WTC11 (cell line): Measurements from ENCODE around the gene CRELD1. TPM values are rescaled to one million over a fixed set of nuclear protein-coding genes. Genes with fewer than 3 reads are reported as not detected.
A peak's percentile ranks its signal among the peaks of the same experiment; 100 is the strongest.

Experiments used
- ATAC-seq: fragments of 200-7000 bp; cut with Tn5 transposase; 2 replicates; pipeline ENCODE4 v1.10.0; 2021; ENCODE audit warnings: mild to moderate bottlenecking, moderate library complexity
- CTCF ChIA-PET: fragments of 300-600 bp; sonication (Branson Sonifier 250); formaldehyde crosslinking; loops from one replicate; lab custom pipeline; 2021; ENCODE audit warnings: antibody characterized with exemption; lab: Charles Lee
- POLR2A ChIA-PET: fragments of 350-600 bp; sonication (Branson Sonifier 250); formaldehyde crosslinking; loops from one replicate; lab custom pipeline; 2021; ENCODE audit warnings: antibody characterized with exemption; lab: Charles Lee
- DNase-seq: peaks from one replicate; pipeline ENCODE4 v3.0.0; 2021; ENCODE audit warnings: low spot score
- H3K27ac Mint-ChIP-seq: 2 replicates; pipeline ENCODE4 v1.8.0; 2021; ENCODE audit warnings: mixed read lengths
- H3K27me3 Mint-ChIP-seq: 2 replicates; pipeline ENCODE4 v1.8.0; 2021; ENCODE audit warnings: low read depth, mild to moderate bottlenecking, moderate library complexity, mixed read lengths
- H3K36me3 Mint-ChIP-seq: 2 replicates; pipeline ENCODE4 v1.8.0; 2021; ENCODE audit warnings: mixed read lengths
- H3K4me1 Mint-ChIP-seq: 2 replicates; pipeline ENCODE4 v1.8.0; 2022; ENCODE audit warnings: mixed read lengths
- H3K4me3 Mint-ChIP-seq: 2 replicates; pipeline ENCODE4 v1.8.0; 2021; ENCODE audit warnings: mild to moderate bottlenecking, moderate library complexity, mixed read lengths
- H3K9me3 Mint-ChIP-seq: 2 replicates; pipeline ENCODE4 v1.8.0; 2021; ENCODE audit warnings: mixed read lengths
- ATF1 ChIP-seq: sonication (generic); formaldehyde crosslinking; IDR thresholded peaks from 2 replicates; pipeline ENCODE4 v1.8.1; 2023; ENCODE audit warnings: mild to moderate bottlenecking, moderate library complexity, missing genetic modification reagents
- GABPB1 ChIP-seq: sonication (generic); formaldehyde crosslinking; IDR thresholded peaks from 2 replicates; pipeline ENCODE4 v1.8.1; 2023; ENCODE audit warnings: mild to moderate bottlenecking, missing genetic modification reagents
- IRF2 ChIP-seq: sonication (generic); formaldehyde crosslinking; IDR thresholded peaks from 2 replicates; pipeline ENCODE4 v1.8.0; 2022; ENCODE audit warnings: low read depth, missing genetic modification reagents, borderline replicate concordance
- JUN ChIP-seq: sonication (generic); formaldehyde crosslinking; IDR thresholded peaks from 2 replicates; pipeline ENCODE4 v1.8.0; 2023; ENCODE audit warnings: mild to moderate bottlenecking, missing genetic modification reagents
- NFATC4 ChIP-seq: fragments of 250-450 bp; sonication (Bioruptor Pico); IDR thresholded peaks from 2 replicates; pipeline ENCODE4 v1.9.0; 2021; ENCODE audit warnings: mild to moderate bottlenecking
- NR1H2 ChIP-seq: sonication (generic); formaldehyde crosslinking; IDR thresholded peaks from 2 replicates; pipeline ENCODE4 v1.9.0; 2021; ENCODE audit warnings: mild to moderate bottlenecking, moderate library complexity, missing genetic modification reagents
- RELA ChIP-seq: sonication (generic); formaldehyde crosslinking; IDR thresholded peaks from 2 replicates; pipeline ENCODE4 v1.8.1; 2022; ENCODE audit warnings: missing genetic modification reagents, mild to moderate bottlenecking, borderline replicate concordance
- RORB ChIP-seq: fragments of 250-450 bp; sonication (Bioruptor Pico); IDR thresholded peaks from 2 replicates; pipeline ENCODE4 v1.9.0; 2021; ENCODE audit warnings: mild to moderate bottlenecking
- SP1 ChIP-seq: sonication (generic); formaldehyde crosslinking; conservative IDR thresholded peaks from 2 replicates; pipeline ENCODE4 v1.8.1; 2022; ENCODE audit warnings: missing genetic modification reagents
- TEAD1 ChIP-seq: sonication (generic); formaldehyde crosslinking; IDR thresholded peaks from 2 replicates; pipeline ENCODE4 v1.8.0; 2022; ENCODE audit warnings: mild to moderate bottlenecking, missing genetic modification reagents
- ZNF138 ChIP-seq: sonication (generic); formaldehyde crosslinking; conservative IDR thresholded peaks from 2 replicates; pipeline ENCODE4 v1.8.1; 2022; ENCODE audit warnings: mild to moderate bottlenecking, moderate library complexity, missing genetic modification reagents
- ZNF396 ChIP-seq: fragments of 250-450 bp; sonication (Bioruptor Pico); IDR thresholded peaks from 2 replicates; pipeline ENCODE4 v1.8.0; 2021; ENCODE audit warnings: mild to moderate bottlenecking, moderate library complexity, borderline replicate concordance
- ZNF423 ChIP-seq: fragments of 250-450 bp; sonication (Bioruptor Pico); IDR thresholded peaks from 2 replicates; pipeline ENCODE4 v2.1.2; 2022; ENCODE audit warnings: mild to moderate bottlenecking, moderate library complexity
- total RNA-seq: library from RNA; stranded (reverse); gene quantifications from 3 replicates; pipeline ENCODE4 v1.2.3, GENCODE V29; 2021
- TF ChIP-seq, protein P1 (sequence below): sonication (generic); formaldehyde crosslinking; IDR thresholded peaks from 2 replicates; pipeline ENCODE4 v1.8.0; 2023; ENCODE audit warnings: mild to moderate bottlenecking, missing genetic modification reagents
- TF ChIP-seq, protein P2 (sequence below): sonication (generic); formaldehyde crosslinking; IDR thresholded peaks from 2 replicates; pipeline ENCODE4 v1.8.1; 2023; ENCODE audit warnings: mild to moderate bottlenecking, missing genetic modification reagents, borderline replicate concordance
- TF ChIP-seq, protein P3 (sequence below): sonication (generic); formaldehyde crosslinking; IDR thresholded peaks from 2 replicates; pipeline ENCODE4 v1.8.1; 2022; ENCODE audit warnings: mild to moderate bottlenecking, missing genetic modification reagents, moderate library complexity, borderline replicate concordance
- TF ChIP-seq, protein P4 (sequence below): sonication (generic); formaldehyde crosslinking; conservative IDR thresholded peaks from 2 replicates; pipeline ENCODE4 v1.8.1; 2023; ENCODE audit warnings: mild to moderate bottlenecking, low read depth, missing genetic modification reagents, moderate library complexity
- TF ChIP-seq, protein P5 (sequence below): sonication (generic); formaldehyde crosslinking; IDR thresholded peaks from 2 replicates; pipeline ENCODE4 v1.8.0; 2022; ENCODE audit warnings: mild to moderate bottlenecking, missing genetic modification reagents

Gene CRELD1
- total RNA-seq, 1 experiment from 2014 or later: 18.8 TPM

DNA sequence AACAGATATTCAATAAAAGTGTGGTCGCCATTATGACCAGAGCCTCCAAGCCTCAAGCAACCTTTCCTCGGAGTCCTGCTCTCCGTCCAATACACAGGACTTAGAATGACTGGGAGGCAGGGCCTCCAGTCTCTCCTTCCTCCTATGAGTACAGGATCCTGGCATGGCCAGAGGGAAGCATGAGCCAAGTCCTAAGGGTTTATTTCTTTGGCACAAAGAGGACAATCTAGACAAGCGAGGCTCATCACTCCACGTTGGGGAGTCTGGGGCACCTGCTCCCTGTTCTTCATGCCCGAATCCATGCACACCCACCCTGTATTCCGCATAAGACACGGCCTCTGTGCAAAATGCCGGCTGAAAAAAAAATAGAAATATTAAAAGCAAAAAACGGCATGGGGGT lies 11.7 kb downstream of the CRELD1 start:
- Mint-ChIP-seq H3K27me3 (no peaks in the 10 kb centered on the region; the same call in 1 of the 2 replicates), H3K4me1 (peaks cover 2% of the 10 kb centered on the region; the same call in 1 of the 2 replicates), H3K4me3 (peak overlapping the region; percentile 78)
- POLR2A ChIA-PET: interaction anchor here (0.7 to 2.0 kb wide), 2 partner anchors 10 to 12 kb away, joined by 6 to 35 read pairs; partner anchors contain the start of gene CRELD1
- no peak for ATAC-seq
- TF ChIP-seq, protein P1, sequence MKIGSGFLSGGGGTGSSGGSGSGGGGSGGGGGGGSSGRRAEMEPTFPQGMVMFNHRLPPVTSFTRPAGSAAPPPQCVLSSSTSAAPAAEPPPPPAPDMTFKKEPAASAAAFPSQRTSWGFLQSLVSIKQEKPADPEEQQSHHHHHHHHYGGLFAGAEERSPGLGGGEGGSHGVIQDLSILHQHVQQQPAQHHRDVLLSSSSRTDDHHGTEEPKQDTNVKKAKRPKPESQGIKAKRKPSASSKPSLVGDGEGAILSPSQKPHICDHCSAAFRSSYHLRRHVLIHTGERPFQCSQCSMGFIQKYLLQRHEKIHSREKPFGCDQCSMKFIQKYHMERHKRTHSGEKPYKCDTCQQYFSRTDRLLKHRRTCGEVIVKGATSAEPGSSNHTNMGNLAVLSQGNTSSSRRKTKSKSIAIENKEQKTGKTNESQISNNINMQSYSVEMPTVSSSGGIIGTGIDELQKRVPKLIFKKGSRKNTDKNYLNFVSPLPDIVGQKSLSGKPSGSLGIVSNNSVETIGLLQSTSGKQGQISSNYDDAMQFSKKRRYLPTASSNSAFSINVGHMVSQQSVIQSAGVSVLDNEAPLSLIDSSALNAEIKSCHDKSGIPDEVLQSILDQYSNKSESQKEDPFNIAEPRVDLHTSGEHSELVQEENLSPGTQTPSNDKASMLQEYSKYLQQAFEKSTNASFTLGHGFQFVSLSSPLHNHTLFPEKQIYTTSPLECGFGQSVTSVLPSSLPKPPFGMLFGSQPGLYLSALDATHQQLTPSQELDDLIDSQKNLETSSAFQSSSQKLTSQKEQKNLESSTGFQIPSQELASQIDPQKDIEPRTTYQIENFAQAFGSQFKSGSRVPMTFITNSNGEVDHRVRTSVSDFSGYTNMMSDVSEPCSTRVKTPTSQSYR (CRISPR knock-in tag): no peak
- TF ChIP-seq RORB (CRISPR knock-in tag): no peak
- TF ChIP-seq, protein P2, sequence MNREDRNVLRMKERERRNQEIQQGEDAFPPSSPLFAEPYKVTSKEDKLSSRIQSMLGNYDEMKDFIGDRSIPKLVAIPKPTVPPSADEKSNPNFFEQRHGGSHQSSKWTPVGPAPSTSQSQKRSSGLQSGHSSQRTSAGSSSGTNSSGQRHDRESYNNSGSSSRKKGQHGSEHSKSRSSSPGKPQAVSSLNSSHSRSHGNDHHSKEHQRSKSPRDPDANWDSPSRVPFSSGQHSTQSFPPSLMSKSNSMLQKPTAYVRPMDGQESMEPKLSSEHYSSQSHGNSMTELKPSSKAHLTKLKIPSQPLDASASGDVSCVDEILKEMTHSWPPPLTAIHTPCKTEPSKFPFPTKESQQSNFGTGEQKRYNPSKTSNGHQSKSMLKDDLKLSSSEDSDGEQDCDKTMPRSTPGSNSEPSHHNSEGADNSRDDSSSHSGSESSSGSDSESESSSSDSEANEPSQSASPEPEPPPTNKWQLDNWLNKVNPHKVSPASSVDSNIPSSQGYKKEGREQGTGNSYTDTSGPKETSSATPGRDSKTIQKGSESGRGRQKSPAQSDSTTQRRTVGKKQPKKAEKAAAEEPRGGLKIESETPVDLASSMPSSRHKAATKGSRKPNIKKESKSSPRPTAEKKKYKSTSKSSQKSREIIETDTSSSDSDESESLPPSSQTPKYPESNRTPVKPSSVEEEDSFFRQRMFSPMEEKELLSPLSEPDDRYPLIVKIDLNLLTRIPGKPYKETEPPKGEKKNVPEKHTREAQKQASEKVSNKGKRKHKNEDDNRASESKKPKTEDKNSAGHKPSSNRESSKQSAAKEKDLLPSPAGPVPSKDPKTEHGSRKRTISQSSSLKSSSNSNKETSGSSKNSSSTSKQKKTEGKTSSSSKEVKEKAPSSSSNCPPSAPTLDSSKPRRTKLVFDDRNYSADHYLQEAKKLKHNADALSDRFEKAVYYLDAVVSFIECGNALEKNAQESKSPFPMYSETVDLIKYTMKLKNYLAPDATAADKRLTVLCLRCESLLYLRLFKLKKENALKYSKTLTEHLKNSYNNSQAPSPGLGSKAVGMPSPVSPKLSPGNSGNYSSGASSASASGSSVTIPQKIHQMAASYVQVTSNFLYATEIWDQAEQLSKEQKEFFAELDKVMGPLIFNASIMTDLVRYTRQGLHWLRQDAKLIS: no peak
- TF ChIP-seq, protein P3, sequence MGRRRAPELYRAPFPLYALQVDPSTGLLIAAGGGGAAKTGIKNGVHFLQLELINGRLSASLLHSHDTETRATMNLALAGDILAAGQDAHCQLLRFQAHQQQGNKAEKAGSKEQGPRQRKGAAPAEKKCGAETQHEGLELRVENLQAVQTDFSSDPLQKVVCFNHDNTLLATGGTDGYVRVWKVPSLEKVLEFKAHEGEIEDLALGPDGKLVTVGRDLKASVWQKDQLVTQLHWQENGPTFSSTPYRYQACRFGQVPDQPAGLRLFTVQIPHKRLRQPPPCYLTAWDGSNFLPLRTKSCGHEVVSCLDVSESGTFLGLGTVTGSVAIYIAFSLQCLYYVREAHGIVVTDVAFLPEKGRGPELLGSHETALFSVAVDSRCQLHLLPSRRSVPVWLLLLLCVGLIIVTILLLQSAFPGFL: no peak
- TF ChIP-seq IRF2 (CRISPR knock-in tag): no peak
- TF ChIP-seq ZNF423 (CRISPR knock-in tag): no peak
- TF ChIP-seq, all 79 proteins: peak for 0
- H3K9me3 Mint-ChIP-seq: peaks cover 3% of the 10 kb centered on the region; the same call in 1 of the 2 replicates
- CTCF ChIA-PET: interaction anchor here (0.9 to 4.5 kb wide), 5 partner anchors 10 to 153 kb away, joined by 5 to 143 read pairs (median 22); partner anchors contain the start of genes ARPC4, CRELD1 and TADA3
- H3K27ac Mint-ChIP-seq: no peak overlapping the region
- DNase-seq: no peak
- peaks cover 11% of the 10 kb centered on the region for H3K36me3 Mint-ChIP-seq

DNA sequence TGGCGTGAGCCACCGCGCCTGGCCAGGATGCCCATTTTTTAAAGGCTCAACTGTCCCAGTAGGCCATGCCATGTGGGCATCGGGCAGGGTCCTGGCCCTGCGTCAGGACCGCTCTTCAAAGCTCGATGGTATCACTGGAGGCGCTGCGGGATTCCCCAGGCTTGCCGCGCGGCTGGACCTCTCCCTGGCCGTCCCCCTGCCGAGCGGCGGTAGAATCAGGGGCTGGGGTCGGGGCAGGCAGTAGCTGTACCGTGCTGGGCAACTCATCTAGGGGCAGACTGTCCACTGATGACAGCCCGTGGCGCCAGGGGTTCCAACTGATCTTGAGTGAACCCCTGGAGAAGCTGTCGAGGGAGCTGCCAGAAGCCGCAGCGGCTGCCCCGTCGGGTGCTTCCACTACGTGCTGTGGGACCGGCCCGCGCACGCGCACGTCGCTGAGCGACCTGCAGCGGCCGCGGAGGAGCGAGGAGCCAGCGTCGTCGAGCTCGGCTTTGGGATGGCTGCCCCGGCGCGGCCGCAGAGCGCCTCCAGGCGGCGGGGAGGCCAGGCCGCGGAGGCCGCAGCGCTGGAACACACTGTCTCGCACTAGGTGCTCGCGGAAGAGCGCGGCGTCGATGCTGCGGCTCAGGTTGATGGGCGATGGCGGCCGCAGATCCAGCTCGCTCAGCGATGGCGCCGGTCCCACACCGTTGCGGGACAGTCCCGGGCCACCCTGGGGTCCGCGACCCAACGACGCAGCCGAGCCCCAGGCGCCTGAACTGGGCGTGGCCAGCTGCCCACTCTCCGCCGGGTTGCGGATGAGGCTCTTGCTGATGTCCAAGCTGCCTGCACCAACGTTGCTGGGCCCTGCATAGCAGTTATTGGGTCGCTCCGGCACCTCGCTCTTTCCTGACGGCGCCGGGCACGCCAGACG lies 12.7 kb downstream of the CRELD1 start:
- ChIA-PET CTCF (interaction anchor here (0.6 to 4.5 kb wide), 57 partner anchors 8 to 375 kb away, joined by 3 to 143 read pairs (median 5); partner anchors contain the start of genes ARPC4, CAMK1, CRELD1 and EMC3), POLR2A (interaction anchor here (0.5 to 2.0 kb wide), 15 partner anchors 9 to 718 kb away, joined by 3 to 35 read pairs (median 5); partner anchors contain the start of genes ARPC4, CRELD1, EMC3 and FANCD2)
- Mint-ChIP-seq H3K27me3 (no peaks in the 10 kb centered on the region; the same call in 1 of the 2 replicates), H3K27ac (no peak overlapping the region; the same call in 1 of the 2 replicates), H3K36me3 (peaks cover 5% of the 10 kb centered on the region; the same call in 1 of the 2 replicates), H3K4me1 (peaks cover 3% of the 10 kb centered on the region), H3K4me3 (peak overlapping the region; percentile 78), H3K9me3 (no peaks in the 10 kb centered on the region; the same call in 1 of the 2 replicates)
- ATAC-seq: peak; percentile 75
- DNase-seq: peak; percentile 86
- TF ChIP-seq, protein P3: no peak
- no peak for TF ChIP-seq NR1H2 (CRISPR knock-in tag)
- no peak; the same call in 1 of the 2 replicates for TF ChIP-seq GABPB1 (CRISPR knock-in tag)
- TF ChIP-seq, protein P4, sequence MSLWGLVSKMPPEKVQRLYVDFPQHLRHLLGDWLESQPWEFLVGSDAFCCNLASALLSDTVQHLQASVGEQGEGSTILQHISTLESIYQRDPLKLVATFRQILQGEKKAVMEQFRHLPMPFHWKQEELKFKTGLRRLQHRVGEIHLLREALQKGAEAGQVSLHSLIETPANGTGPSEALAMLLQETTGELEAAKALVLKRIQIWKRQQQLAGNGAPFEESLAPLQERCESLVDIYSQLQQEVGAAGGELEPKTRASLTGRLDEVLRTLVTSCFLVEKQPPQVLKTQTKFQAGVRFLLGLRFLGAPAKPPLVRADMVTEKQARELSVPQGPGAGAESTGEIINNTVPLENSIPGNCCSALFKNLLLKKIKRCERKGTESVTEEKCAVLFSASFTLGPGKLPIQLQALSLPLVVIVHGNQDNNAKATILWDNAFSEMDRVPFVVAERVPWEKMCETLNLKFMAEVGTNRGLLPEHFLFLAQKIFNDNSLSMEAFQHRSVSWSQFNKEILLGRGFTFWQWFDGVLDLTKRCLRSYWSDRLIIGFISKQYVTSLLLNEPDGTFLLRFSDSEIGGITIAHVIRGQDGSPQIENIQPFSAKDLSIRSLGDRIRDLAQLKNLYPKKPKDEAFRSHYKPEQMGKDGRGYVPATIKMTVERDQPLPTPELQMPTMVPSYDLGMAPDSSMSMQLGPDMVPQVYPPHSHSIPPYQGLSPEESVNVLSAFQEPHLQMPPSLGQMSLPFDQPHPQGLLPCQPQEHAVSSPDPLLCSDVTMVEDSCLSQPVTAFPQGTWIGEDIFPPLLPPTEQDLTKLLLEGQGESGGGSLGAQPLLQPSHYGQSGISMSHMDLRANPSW (CRISPR knock-in tag): no peak; the same call in 1 of the 2 replicates
- no peak for TF ChIP-seq ZNF396 (CRISPR knock-in tag)
- TF ChIP-seq, protein P5, sequence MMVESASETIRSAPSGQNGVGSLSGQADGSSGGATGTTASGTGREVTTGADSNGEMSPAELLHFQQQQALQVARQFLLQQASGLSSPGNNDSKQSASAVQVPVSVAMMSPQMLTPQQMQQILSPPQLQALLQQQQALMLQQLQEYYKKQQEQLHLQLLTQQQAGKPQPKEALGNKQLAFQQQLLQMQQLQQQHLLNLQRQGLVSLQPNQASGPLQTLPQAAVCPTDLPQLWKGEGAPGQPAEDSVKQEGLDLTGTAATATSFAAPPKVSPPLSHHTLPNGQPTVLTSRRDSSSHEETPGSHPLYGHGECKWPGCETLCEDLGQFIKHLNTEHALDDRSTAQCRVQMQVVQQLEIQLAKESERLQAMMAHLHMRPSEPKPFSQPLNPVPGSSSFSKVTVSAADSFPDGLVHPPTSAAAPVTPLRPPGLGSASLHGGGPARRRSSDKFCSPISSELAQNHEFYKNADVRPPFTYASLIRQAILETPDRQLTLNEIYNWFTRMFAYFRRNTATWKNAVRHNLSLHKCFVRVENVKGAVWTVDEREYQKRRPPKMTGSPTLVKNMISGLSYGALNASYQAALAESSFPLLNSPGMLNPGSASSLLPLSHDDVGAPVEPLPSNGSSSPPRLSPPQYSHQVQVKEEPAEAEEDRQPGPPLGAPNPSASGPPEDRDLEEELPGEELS: no peak
- TF ChIP-seq TEAD1 (CRISPR knock-in tag): no peak; the same call in 1 of the 2 replicates
- TF ChIP-seq ZNF138 (CRISPR knock-in tag): no peak
- TF ChIP-seq NFATC4 (CRISPR knock-in tag): no peak
- TF ChIP-seq ATF1 (CRISPR knock-in tag): no peak
- TF ChIP-seq SP1 (CRISPR knock-in tag): peak; percentile 78
- no peak for TF ChIP-seq JUN (CRISPR knock-in tag)
- TF ChIP-seq RELA: peak; percentile 83; the same call in 1 of the 2 replicates
